SK-N-SH (cell line): ENCODE measurements around the gene ZNF814. TPM values are rescaled to one million over a fixed set of nuclear protein-coding genes. Genes with fewer than 3 reads are reported as not detected.
"Not testable (repeated sequence)": the region's sequence is repeated elsewhere in the genome, so short reads cannot be mapped to it uniquely, and the experiment has no call there.

ENCODE experiments used
- CTCF ChIA-PET: fragments of 300-600, 350-600 bp; formaldehyde crosslinking; extraction: SDS; loops from one replicate; lab custom pipeline; 2021; lab: Yijun Ruan, JAX
- POLR2A ChIA-PET: fragments of 350-600 bp; sonication (Branson Sonifier 250); formaldehyde crosslinking; extraction: SDS; loops from one replicate; lab custom pipeline; 2020; ENCODE audit warnings: antibody characterized with exemption, inconsistent platforms; lab: Yijun Ruan, JAX
- DNase-seq: peaks from one replicate; pipeline ENCODE4 v3.0.0; 2012
- H2AFZ ChIP-seq: fragments of 200-600 bp; sonication (generic); 2 replicates; pipeline ENCODE4 v1.8.1; 2016; ENCODE audit warnings: antibody characterized with exemption, mild to moderate bottlenecking, low read depth
- H3F3A ChIP-seq: fragments of 200-600 bp; sonication (generic); replicated peaks from 2 replicates; pipeline ENCODE3; 2016; ENCODE audit warnings: antibody characterized with exemption, mild to moderate bottlenecking; ENCODE audit not compliant: insufficient read depth
- H3K27ac ChIP-seq, 2 experiments: fragments of 200-500 bp in 1 of 2; fragments of 200-600 bp in 1 of 2; sonication (Bioruptor generic) in 1 of 2; sonication (generic), shearing (Covaris generic) in 1 of 2; 2 replicates each; pipeline versions ENCODE4 v1.5.1 to v1.6.1; 2014 to 2016; ENCODE audit warnings: low read depth in 2 of 2, inconsistent platforms in 1 of 2, low read length in 1 of 2, mild to moderate bottlenecking in 1 of 2, mixed read lengths in 1 of 2
- H3K27me3 ChIP-seq: fragments of 200-600 bp; sonication (generic), shearing (Covaris generic); 2 replicates; pipeline ENCODE4 v1.6.1; 2016; ENCODE audit warnings: mixed run types; ENCODE audit not compliant: insufficient read depth
- H3K36me3 ChIP-seq, 2 experiments: fragments of 200-500 bp in 1 of 2; fragments of 200-600 bp in 1 of 2; sonication (Bioruptor generic) in 1 of 2; sonication (generic) in 1 of 2; replicated peaks in 1 of 2; 2 replicates each; pipeline versions ENCODE3 to v1.5.1; 2014 to 2016; ENCODE audit warnings: low read length in 1 of 2, mild to moderate bottlenecking in 1 of 2; ENCODE audit not compliant: insufficient read depth in 2 of 2, control insufficient read depth in 1 of 2
- H3K4me1 ChIP-seq, 2 experiments: fragments of 200-500 bp in 1 of 2; fragments of 200-600 bp in 1 of 2; sonication (Bioruptor generic) in 1 of 2; sonication (generic), shearing (Covaris generic) in 1 of 2; 2 replicates each; pipeline versions ENCODE4 v1.5.1 to v1.6.1; 2014 to 2016; ENCODE audit warnings: low read depth in 1 of 2, low read length in 1 of 2, mixed run types in 1 of 2; ENCODE audit not compliant: insufficient read depth in 2 of 2, control insufficient read depth in 1 of 2
- H3K4me2 ChIP-seq: fragments of 200-600 bp; sonication (generic), shearing (Covaris generic); 2 replicates; pipeline ENCODE4 v1.6.1; 2017; ENCODE audit warnings: mixed run types
- H3K4me3 ChIP-seq, 2 experiments: fragments of 200-500 bp in 1 of 2; fragments of 200-600 bp in 1 of 2; sonication (Bioruptor generic) in 1 of 2; sonication (generic), shearing (Covaris generic) in 1 of 2; 2 replicates each; pipeline versions ENCODE4 v1.5.1 to v1.8.1; 2014 to 2016; ENCODE audit warnings: low read depth in 2 of 2, inconsistent platforms in 1 of 2, low read length in 1 of 2, mild to moderate bottlenecking in 1 of 2, mixed read lengths in 1 of 2, moderate library complexity in 1 of 2
- H3K79me2 ChIP-seq: fragments of 200-600 bp; sonication (generic); 2 replicates; pipeline ENCODE4 v1.8.1; 2017; ENCODE audit warnings: mild to moderate bottlenecking; ENCODE audit not compliant: insufficient read depth
- H3K9ac ChIP-seq: fragments of 200-600 bp; sonication (generic); 2 replicates; pipeline ENCODE4 v1.6.1; 2017; ENCODE audit warnings: mixed run types
- H3K9me2 ChIP-seq: fragments of 200-600 bp; sonication (generic); 2 replicates; pipeline ENCODE4 v1.6.1; 2017; ENCODE audit warnings: mixed run types
- H3K9me3 ChIP-seq: fragments of 200-600 bp; sonication (generic); 2 replicates; pipeline ENCODE4 v1.6.1; 2017; ENCODE audit warnings: mixed run types, mild to moderate bottlenecking, moderate library complexity
- H4K20me1 ChIP-seq: fragments of 200-600 bp; sonication (generic); 2 replicates; pipeline ENCODE4 v1.6.1; 2017; ENCODE audit warnings: mild to moderate bottlenecking, mixed run types; ENCODE audit not compliant: insufficient read depth
- CHD2 ChIP-seq: fragments of 150-350 bp; IDR thresholded peaks from 2 replicates; pipeline ENCODE4 v1.6.1; 2018; ENCODE audit warnings: low read length; ENCODE audit not compliant: partially characterized antibody
- ELF1 ChIP-seq: IDR thresholded peaks from 2 replicates; pipeline ENCODE4 v1.4.0; 2012
- EP300 ChIP-seq, 2 experiments: IDR thresholded peaks; 2 replicates each; pipeline versions ENCODE4 v1.4.0 to v1.6.1; 2012; ENCODE audit warnings: borderline replicate concordance in 1 of 2, low read depth in 1 of 2, low read length in 1 of 2
- EZH2phosphoT487 ChIP-seq: fragments of 200-600 bp; sonication (generic); IDR thresholded peaks from 2 replicates; pipeline ENCODE4 v1.6.1; 2017; ENCODE audit warnings: low read depth, mixed run types, mild to moderate bottlenecking, antibody characterized with exemption, moderate library complexity, borderline replicate concordance
- JUND ChIP-seq: IDR thresholded peaks from 2 replicates; pipeline ENCODE4 v1.4.0; 2012
- MEF2A ChIP-seq: IDR thresholded peaks from 2 replicates; pipeline ENCODE4 v1.4.0; 2012; ENCODE audit warnings: low read depth, borderline replicate concordance
- MXI1 ChIP-seq: IDR thresholded peaks from 2 replicates; pipeline ENCODE4 v1.6.1; 2012; ENCODE audit warnings: mild to moderate bottlenecking, low read depth, low read length, improper control_type of control experiment
- NFIC ChIP-seq: IDR thresholded peaks from 2 replicates; pipeline ENCODE4 v1.4.0; 2012; ENCODE audit warnings: borderline replicate concordance
- RXRA ChIP-seq: IDR thresholded peaks from 2 replicates; pipeline ENCODE4 v1.4.0; 2012; ENCODE audit warnings: low read depth, mild to moderate bottlenecking, borderline replicate concordance
- TAF1 ChIP-seq: IDR thresholded peaks from 2 replicates; pipeline ENCODE4 v1.6.1; 2012; ENCODE audit warnings: low read depth, mild to moderate bottlenecking, low read length, moderate library complexity, borderline replicate concordance
- TCF12 ChIP-seq: IDR thresholded peaks from 2 replicates; pipeline ENCODE4 v1.4.0; 2012
- TEAD4 ChIP-seq: IDR thresholded peaks from 2 replicates; pipeline ENCODE4 v1.4.0; 2012; ENCODE audit warnings: mild to moderate bottlenecking, borderline replicate concordance; ENCODE audit not compliant: insufficient read depth
- WGBS: methylation state at CpG from one replicate; pipeline ENCODE4 v1.1.6; 2017; ENCODE audit warnings: low lambda C conversion rate; 5-methylcytosine and 5-hydroxymethylcytosine counted together
- polyA plus RNA-seq, 3 experiments: library from polyadenylated mRNA; depleted of rRNA; stranded (reverse); fragments of >200 nt; gene quantifications; 2 replicates each; pipeline ENCODE4 v1.2.3, GENCODE V29; 2012
- TF ChIP-seq, protein P1 (sequence below): fragments of 150-350 bp; IDR thresholded peaks from 2 replicates; pipeline ENCODE4 v1.6.1; 2017; ENCODE audit warnings: antibody characterized with exemption, low read length, low read depth, borderline replicate concordance
- TF ChIP-seq, protein P2 (sequence below): IDR thresholded peaks from 2 replicates; pipeline ENCODE4 v1.4.0; 2012; ENCODE audit warnings: low read depth, borderline replicate concordance
- TF ChIP-seq, protein P3 (sequence below): IDR thresholded peaks from 2 replicates; pipeline ENCODE4 v1.6.1; 2012; ENCODE audit warnings: mild to moderate bottlenecking, low read depth, low read length, moderate library complexity
- TF ChIP-seq, protein P4 (sequence below): fragments of 200-600 bp; sonication (generic); IDR thresholded peaks from 2 replicates; pipeline ENCODE4 v1.6.1; 2017; ENCODE audit warnings: antibody characterized with exemption, mild to moderate bottlenecking, moderate library complexity

Gene ZNF814
- polyA plus RNA-seq, 1 of the 3 experiments (the other 2 are of a cell fraction): 4.3 TPM

DNA sequence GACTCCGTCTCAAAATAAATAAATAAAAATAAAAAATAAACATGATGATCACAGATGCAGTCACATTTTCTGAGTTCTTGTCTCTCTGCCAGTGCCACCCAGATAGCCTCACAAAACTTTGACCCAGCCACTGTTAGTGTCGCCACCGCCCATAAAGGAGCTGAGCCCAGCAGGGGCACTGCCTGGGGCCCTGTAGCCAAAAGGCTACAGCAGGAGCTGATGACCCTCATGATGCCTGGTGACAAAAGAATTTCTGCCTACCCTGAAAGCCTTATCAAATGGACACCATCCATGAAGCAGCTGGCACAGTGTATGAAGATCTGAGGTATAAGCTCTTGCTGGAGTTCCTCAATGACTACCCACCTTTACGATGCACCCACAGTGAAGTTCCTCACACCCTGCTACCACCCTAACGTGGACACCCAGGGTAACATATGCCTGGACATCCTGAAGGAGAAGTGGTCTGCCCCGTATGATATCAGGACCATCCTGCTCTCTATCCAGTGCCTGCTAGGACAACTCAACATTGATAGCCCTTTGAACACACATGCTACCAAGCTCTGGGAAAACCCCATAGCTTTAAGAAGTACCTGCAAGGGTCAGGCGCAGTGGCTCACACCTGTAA lies 20.9 kb downstream of the ZNF814 start:
- H4K20me1 ChIP-seq: no peaks in the 10 kb centered on the region
- DNase-seq: no peak
- 98% methylated on average over 4 of the region's 7 CpGs for WGBS
- CTCF ChIA-PET: no interaction called here
- no peaks in the 10 kb centered on the region for H3K9me2 ChIP-seq
- peaks cover 17 to 57% of the 10 kb centered on the region in 2 experiments for H3K36me3 ChIP-seq
- POLR2A ChIA-PET: no interaction called here
- H3K4me1 ChIP-seq: no peaks in the 10 kb centered on the region
- 0 out of 2 replicates have a peak, but pooled peaks cover 10% of the 10 kb centered on the region for H3K9me3 ChIP-seq
- no peaks in the 10 kb centered on the region for H3K27me3 ChIP-seq
- H3F3A ChIP-seq: peaks cover 7% of the 10 kb centered on the region
- no peak overlapping the region for H3K27ac ChIP-seq
- H3K79me2 ChIP-seq: peaks cover 6% of the 10 kb centered on the region; the same call in 1 of the 2 replicates
- H3K4me3 ChIP-seq: no peak overlapping the region; a peak in 1 of 4 replicates
- H3K9ac ChIP-seq: no peak overlapping the region
- no peak overlapping the region for H2AFZ ChIP-seq
- TF ChIP-seq TEAD4 (no peak), MXI1 (no peak), RXRA (no peak), TCF12 (no peak), NFIC (no peak), JUND (no peak), EZH2phosphoT487 (no peak), EP300 (IDR thresholded peaks at IDR 0.05; ENCODE audit: borderline replicate concordance in 1 of 2, low read depth in 1 of 2, low read length in 1 of 2) (no peak), MEF2A (no peak), CHD2 (no peak), TAF1 (no peak), ELF1 (no peak)
- TF ChIP-seq, protein P1, sequence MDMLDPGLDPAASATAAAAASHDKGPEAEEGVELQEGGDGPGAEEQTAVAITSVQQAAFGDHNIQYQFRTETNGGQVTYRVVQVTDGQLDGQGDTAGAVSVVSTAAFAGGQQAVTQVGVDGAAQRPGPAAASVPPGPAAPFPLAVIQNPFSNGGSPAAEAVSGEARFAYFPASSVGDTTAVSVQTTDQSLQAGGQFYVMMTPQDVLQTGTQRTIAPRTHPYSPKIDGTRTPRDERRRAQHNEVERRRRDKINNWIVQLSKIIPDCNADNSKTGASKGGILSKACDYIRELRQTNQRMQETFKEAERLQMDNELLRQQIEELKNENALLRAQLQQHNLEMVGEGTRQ: no peak
- TF ChIP-seq, protein P2, sequence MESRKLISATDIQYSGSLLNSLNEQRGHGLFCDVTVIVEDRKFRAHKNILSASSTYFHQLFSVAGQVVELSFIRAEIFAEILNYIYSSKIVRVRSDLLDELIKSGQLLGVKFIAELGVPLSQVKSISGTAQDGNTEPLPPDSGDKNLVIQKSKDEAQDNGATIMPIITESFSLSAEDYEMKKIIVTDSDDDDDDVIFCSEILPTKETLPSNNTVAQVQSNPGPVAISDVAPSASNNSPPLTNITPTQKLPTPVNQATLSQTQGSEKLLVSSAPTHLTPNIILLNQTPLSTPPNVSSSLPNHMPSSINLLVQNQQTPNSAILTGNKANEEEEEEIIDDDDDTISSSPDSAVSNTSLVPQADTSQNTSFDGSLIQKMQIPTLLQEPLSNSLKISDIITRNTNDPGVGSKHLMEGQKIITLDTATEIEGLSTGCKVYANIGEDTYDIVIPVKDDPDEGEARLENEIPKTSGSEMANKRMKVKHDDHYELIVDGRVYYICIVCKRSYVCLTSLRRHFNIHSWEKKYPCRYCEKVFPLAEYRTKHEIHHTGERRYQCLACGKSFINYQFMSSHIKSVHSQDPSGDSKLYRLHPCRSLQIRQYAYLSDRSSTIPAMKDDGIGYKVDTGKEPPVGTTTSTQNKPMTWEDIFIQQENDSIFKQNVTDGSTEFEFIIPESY: no peak
- TF ChIP-seq, protein P3, sequence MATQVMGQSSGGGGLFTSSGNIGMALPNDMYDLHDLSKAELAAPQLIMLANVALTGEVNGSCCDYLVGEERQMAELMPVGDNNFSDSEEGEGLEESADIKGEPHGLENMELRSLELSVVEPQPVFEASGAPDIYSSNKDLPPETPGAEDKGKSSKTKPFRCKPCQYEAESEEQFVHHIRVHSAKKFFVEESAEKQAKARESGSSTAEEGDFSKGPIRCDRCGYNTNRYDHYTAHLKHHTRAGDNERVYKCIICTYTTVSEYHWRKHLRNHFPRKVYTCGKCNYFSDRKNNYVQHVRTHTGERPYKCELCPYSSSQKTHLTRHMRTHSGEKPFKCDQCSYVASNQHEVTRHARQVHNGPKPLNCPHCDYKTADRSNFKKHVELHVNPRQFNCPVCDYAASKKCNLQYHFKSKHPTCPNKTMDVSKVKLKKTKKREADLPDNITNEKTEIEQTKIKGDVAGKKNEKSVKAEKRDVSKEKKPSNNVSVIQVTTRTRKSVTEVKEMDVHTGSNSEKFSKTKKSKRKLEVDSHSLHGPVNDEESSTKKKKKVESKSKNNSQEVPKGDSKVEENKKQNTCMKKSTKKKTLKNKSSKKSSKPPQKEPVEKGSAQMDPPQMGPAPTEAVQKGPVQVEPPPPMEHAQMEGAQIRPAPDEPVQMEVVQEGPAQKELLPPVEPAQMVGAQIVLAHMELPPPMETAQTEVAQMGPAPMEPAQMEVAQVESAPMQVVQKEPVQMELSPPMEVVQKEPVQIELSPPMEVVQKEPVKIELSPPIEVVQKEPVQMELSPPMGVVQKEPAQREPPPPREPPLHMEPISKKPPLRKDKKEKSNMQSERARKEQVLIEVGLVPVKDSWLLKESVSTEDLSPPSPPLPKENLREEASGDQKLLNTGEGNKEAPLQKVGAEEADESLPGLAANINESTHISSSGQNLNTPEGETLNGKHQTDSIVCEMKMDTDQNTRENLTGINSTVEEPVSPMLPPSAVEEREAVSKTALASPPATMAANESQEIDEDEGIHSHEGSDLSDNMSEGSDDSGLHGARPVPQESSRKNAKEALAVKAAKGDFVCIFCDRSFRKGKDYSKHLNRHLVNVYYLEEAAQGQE: no peak
- TF ChIP-seq, protein P4, sequence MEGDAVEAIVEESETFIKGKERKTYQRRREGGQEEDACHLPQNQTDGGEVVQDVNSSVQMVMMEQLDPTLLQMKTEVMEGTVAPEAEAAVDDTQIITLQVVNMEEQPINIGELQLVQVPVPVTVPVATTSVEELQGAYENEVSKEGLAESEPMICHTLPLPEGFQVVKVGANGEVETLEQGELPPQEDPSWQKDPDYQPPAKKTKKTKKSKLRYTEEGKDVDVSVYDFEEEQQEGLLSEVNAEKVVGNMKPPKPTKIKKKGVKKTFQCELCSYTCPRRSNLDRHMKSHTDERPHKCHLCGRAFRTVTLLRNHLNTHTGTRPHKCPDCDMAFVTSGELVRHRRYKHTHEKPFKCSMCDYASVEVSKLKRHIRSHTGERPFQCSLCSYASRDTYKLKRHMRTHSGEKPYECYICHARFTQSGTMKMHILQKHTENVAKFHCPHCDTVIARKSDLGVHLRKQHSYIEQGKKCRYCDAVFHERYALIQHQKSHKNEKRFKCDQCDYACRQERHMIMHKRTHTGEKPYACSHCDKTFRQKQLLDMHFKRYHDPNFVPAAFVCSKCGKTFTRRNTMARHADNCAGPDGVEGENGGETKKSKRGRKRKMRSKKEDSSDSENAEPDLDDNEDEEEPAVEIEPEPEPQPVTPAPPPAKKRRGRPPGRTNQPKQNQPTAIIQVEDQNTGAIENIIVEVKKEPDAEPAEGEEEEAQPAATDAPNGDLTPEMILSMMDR: no peak
- no peak overlapping the region for H3K4me2 ChIP-seq

DNA sequence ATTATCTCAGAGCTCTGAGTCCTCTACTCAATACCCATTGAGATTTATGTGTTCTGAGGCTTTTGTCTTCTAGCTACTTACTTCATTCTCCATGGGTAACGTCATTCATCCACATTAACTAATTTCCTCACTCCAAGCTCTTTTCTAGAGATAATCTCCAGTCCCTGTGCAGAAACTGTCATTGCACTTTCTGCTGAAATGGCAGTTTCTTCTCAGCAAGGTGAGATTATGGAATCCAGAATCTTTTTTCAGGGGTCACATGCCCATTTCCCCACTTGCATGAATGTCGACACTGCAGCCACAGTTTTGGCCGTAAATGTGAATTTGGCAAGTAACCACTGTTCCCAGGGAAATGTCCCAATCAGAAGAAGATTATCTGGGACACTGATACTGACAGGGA lies 26.5 kb downstream of the ZNF814 start:
- DNase-seq, POLR2A ChIA-PET, H3K9ac ChIP-seq, H4K20me1 ChIP-seq, H3K79me2 ChIP-seq, H3K27ac ChIP-seq, H3K4me3 ChIP-seq, H3F3A ChIP-seq, H3K4me2 ChIP-seq, H2AFZ ChIP-seq, H3K9me2 ChIP-seq, H3K27me3 ChIP-seq, H3K4me1 ChIP-seq, H3K9me3 ChIP-seq: not testable (repeated sequence)
- CTCF ChIA-PET: interaction anchor here (0.6 to 1.4 kb wide), 2 partner anchors 27 to 1741 kb away, joined by 3 to 4 read pairs; partner anchors contain the start of genes ZNF787 and ZNF814
- WGBS: 100% methylated on average over 3 of the region's 3 CpGs
- peaks cover 27 to 89% of the 10 kb centered on the region in 2 experiments for H3K36me3 ChIP-seq
